SK-N-SH (cell line): ENCODE measurements around the gene PMF1.

Experiments
- POLR2AphosphoS5 ChIP-seq: IDR thresholded peaks from 2 replicates; pipeline ENCODE4 v1.6.1; 2012; ENCODE audit warnings: low read depth, low read length
- TF ChIP-seq, protein P1 (sequence below): fragments of 200-600 bp; sonication (generic); IDR thresholded peaks from 2 replicates; pipeline ENCODE4 v1.6.1; 2017; ENCODE audit warnings: antibody characterized with exemption, mild to moderate bottlenecking, moderate library complexity

DNA sequence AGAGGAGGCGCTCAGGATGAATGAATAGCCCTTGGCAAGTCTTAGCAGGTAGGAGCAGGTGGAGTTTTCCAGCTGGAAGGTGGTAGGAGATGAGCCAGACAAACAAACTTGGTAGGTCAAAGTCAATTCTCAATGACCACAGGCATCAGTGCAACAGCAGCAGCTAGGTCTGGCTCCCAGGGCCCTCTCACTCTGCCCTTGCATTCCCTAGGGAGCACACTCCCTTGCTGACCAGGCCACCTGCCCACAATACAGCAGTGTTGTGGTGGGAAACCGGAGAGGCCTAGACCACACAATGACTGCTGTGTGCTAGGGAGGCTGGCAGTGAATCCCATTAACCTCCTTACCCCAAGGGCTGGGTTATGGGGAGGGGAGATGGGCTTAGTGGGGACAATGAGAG is 48.1 kb downstream of the PMF1 start:
- TF ChIP-seq POLR2AphosphoS5 = no peak
- TF ChIP-seq, protein P1, sequence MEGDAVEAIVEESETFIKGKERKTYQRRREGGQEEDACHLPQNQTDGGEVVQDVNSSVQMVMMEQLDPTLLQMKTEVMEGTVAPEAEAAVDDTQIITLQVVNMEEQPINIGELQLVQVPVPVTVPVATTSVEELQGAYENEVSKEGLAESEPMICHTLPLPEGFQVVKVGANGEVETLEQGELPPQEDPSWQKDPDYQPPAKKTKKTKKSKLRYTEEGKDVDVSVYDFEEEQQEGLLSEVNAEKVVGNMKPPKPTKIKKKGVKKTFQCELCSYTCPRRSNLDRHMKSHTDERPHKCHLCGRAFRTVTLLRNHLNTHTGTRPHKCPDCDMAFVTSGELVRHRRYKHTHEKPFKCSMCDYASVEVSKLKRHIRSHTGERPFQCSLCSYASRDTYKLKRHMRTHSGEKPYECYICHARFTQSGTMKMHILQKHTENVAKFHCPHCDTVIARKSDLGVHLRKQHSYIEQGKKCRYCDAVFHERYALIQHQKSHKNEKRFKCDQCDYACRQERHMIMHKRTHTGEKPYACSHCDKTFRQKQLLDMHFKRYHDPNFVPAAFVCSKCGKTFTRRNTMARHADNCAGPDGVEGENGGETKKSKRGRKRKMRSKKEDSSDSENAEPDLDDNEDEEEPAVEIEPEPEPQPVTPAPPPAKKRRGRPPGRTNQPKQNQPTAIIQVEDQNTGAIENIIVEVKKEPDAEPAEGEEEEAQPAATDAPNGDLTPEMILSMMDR = no peak
